K562 (cell line): ENCODE data around the gene C1QTNF12. TPM values are rescaled to one million over a fixed set of nuclear protein-coding genes. Genes with fewer than 3 reads are reported as not detected.

Experiments used
- ATAC-seq: fragments of 200-7000 bp; cut with Tn5 transposase; 3 replicates; pipeline ENCODE4 v1.9.1; 2020; ENCODE audit warnings: moderate library complexity
- BruUV-seq: library from RNA; stranded (reverse); fragments of 400-500 nt; replicated peaks from 2 replicates; lab custom pipeline; 2021; lab: Mats Ljungman, UMichigan
- CTCF ChIA-PET: fragments of 300-600 bp; formaldehyde crosslinking; extraction: SDS; loops from one replicate; lab custom pipeline; 2021; ENCODE audit warnings: low intra/inter-chr PET ratio; lab: Yijun Ruan, JAX
- POLR2A ChIA-PET: fragments of 300-600, 350-650 bp; sonication (Branson Sonifier 250); formaldehyde crosslinking; extraction: SDS; loops from one replicate; lab custom pipeline; 2021; ENCODE audit warnings: antibody characterized with exemption, inconsistent platforms; lab: Yijun Ruan, JAX
- DNase-seq, 4 experiments: peaks; one replicate each; pipeline versions ENCODE4 v3.0.0 to v3.0.0-alpha.2; 2011 to 2018; ENCODE audit warnings: low spot score in 3 of 4, mixed read lengths in 3 of 4; ENCODE audit errors: extremely low read depth in 1 of 4
- FAIRE-seq: peaks from 2 replicates; lab custom pipeline; 2011; peaks lifted over from hg19 to GRCh38; lab: Jason Lieb, UNC
- H2AFZ ChIP-seq: 2 replicates; pipeline ENCODE4 v1.6.0; 2011; ENCODE audit warnings: low read depth, low read length, control low read depth, inconsistent platforms
- H3K27ac ChIP-seq: fragments of 200-600 bp; 3 replicates; pipeline ENCODE4 v1.8.0; 2011; ENCODE audit warnings: low read depth, mild to moderate bottlenecking, control low read depth, inconsistent platforms, low read length, moderate library complexity, mixed read lengths; ENCODE audit errors: extremely low read depth
- H3K27me3 ChIP-seq, 2 experiments: fragments of 300-600 bp in 1 of 2; 2 replicates in 1 of 2; 3 replicates in 1 of 2; pipeline versions ENCODE4 v1.6.0 to v1.8.0; 2011; ENCODE audit warnings: inconsistent platforms in 2 of 2, low read length in 2 of 2, mild to moderate bottlenecking in 1 of 2, mixed read lengths in 1 of 2, moderate library complexity in 1 of 2; ENCODE audit not compliant: control insufficient read depth in 2 of 2, insufficient read depth in 2 of 2
- H3K36me3 ChIP-seq: fragments of 300-600 bp; 3 replicates; pipeline ENCODE4 v1.8.0; 2011; ENCODE audit warnings: mild to moderate bottlenecking, low read length, inconsistent platforms; ENCODE audit not compliant: control insufficient read depth, insufficient read depth
- H3K4me1 ChIP-seq, 2 experiments: fragments of 200-600 bp in 1 of 2; replicated peaks in 1 of 2; 2 replicates in 1 of 2; 3 replicates in 1 of 2; pipeline versions ENCODE4 v1.5.1 to v1.8.0; 2011; ENCODE audit warnings: inconsistent platforms in 2 of 2, low read length in 2 of 2, mild to moderate bottlenecking in 1 of 2, mixed read lengths in 1 of 2, moderate library complexity in 1 of 2; ENCODE audit not compliant: control insufficient read depth in 2 of 2, insufficient read depth in 2 of 2
- H3K4me2 ChIP-seq: 2 replicates; pipeline ENCODE4 v1.6.1; 2011; ENCODE audit warnings: low read length, control low read depth, inconsistent platforms, mixed read lengths; ENCODE audit not compliant: insufficient read depth
- H3K4me3 ChIP-seq: fragments of 200-600 bp; sonication (generic), shearing (Covaris generic); 2 replicates; pipeline ENCODE4 v1.5.1; 2016; ENCODE audit warnings: control low read depth, inconsistent platforms
- H3K79me2 ChIP-seq: fragments of 200-600 bp; 3 replicates; pipeline ENCODE4 v1.8.0; 2011; ENCODE audit warnings: low read length, inconsistent platforms; ENCODE audit not compliant: control insufficient read depth, insufficient read depth
- H3K9ac ChIP-seq, 2 experiments: 2 replicates each; pipeline versions ENCODE4 v1.6.0 to v1.6.1; 2011; ENCODE audit warnings: low read depth in 2 of 2, low read length in 2 of 2, control low read depth in 1 of 2, inconsistent platforms in 1 of 2, mild to moderate bottlenecking in 1 of 2, mixed read lengths in 1 of 2; ENCODE audit not compliant: insufficient read depth in 1 of 2
- H3K9me1 ChIP-seq: one replicate; pipeline ENCODE4 v1.6.0; 2011; ENCODE audit warnings: inconsistent platforms, mild to moderate bottlenecking, low read length, moderate library complexity; ENCODE audit not compliant: control insufficient read depth, insufficient read depth
- H3K9me3 ChIP-seq: replicated peaks from 2 replicates; pipeline ENCODE4 v1.5.1; 2011; ENCODE audit warnings: low read depth, low read length, inconsistent platforms; ENCODE audit not compliant: control insufficient read depth, insufficient read depth
- H4K20me1 ChIP-seq: replicated peaks from 2 replicates; pipeline ENCODE4 v1.6.1; 2011; ENCODE audit warnings: low read length, inconsistent platforms, mixed read lengths; ENCODE audit not compliant: control insufficient read depth, insufficient read depth
- ARID4B ChIP-seq: sonication (generic); formaldehyde crosslinking; IDR thresholded peaks from 2 replicates; pipeline ENCODE4 v1.8.0; 2022; ENCODE audit warnings: mild to moderate bottlenecking, missing genetic modification reagents
- BRD9 ChIP-seq: fragments of 450-650 bp; IDR thresholded peaks from 2 replicates; pipeline ENCODE4 v1.6.1; 2018; ENCODE audit warnings: low read depth; ENCODE audit not compliant: partially characterized antibody
- FOXK1 ChIP-seq: sonication (generic); formaldehyde crosslinking; IDR thresholded peaks from 2 replicates; pipeline ENCODE4 v1.8.0; 2022; ENCODE audit warnings: missing genetic modification reagents, mild to moderate bottlenecking, borderline replicate concordance
- MCM7 ChIP-seq, 2 experiments: fragments of 450-650 bp; IDR thresholded peaks; 2 replicates each; pipeline ENCODE4 v1.6.1; 2016 to 2018
- OTX1 ChIP-seq: fragments of 450-650 bp; formaldehyde crosslinking; IDR thresholded peaks from 2 replicates; pipeline ENCODE4 v1.4.0; 2022; ENCODE audit warnings: mild to moderate bottlenecking
- SMAD4 ChIP-seq: fragments of 250-450 bp; sonication (Bioruptor Pico); conservative IDR thresholded peaks from 2 replicates; pipeline ENCODE4 v1.8.0; 2021; ENCODE audit warnings: inconsistent platforms, mild to moderate bottlenecking, moderate library complexity
- SMARCA4 ChIP-seq: fragments of 450-650 bp; IDR thresholded peaks from 2 replicates; pipeline ENCODE4 v1.6.1; 2016
- SP1 ChIP-seq: sonication (generic); formaldehyde crosslinking; IDR thresholded peaks from 2 replicates; pipeline ENCODE4 v1.8.1; 2022; ENCODE audit warnings: mild to moderate bottlenecking, missing genetic modification reagents
- TAF15 ChIP-seq: fragments of 200-400 bp; formaldehyde crosslinking; IDR thresholded peaks from 2 replicates; pipeline ENCODE4 v1.6.1; 2017; ENCODE audit warnings: mild to moderate bottlenecking, low read depth, low read length, moderate library complexity
- TCF7 ChIP-seq: sonication (generic); IDR thresholded peaks from 2 replicates; pipeline ENCODE4 v1.6.1; 2016; ENCODE audit warnings: antibody characterized with exemption, borderline replicate concordance
- TSC22D4 ChIP-seq: fragments of 450-650 bp; IDR thresholded peaks from 2 replicates; pipeline ENCODE4 v1.6.1; 2016; ENCODE audit warnings: missing genetic modification characterization, missing biosample characterization, control low read depth
- ZNF551 ChIP-seq: fragments of 250-450 bp; sonication (Bioruptor Pico); IDR thresholded peaks from 2 replicates; pipeline ENCODE4 v1.5.0; 2021; ENCODE audit warnings: mild to moderate bottlenecking, moderate library complexity
- ZNF766 ChIP-seq: fragments of 200-800 bp; sonication (Bioruptor generic); conservative IDR thresholded peaks from 2 replicates; pipeline ENCODE4 v1.6.1; 2016; ENCODE audit warnings: missing genetic modification characterization, missing compliant biosample characterization
- WGBS: fragments of 100-300 bp; shearing (Covaris generic); methylation state at CpG from one replicate; pipeline ENCODE4 v1.1.6; 2016; ENCODE audit warnings: low coverage, mixed read lengths; ENCODE audit not compliant: insufficient coverage; ENCODE audit errors: missing lambda C conversion rate; 5-methylcytosine and 5-hydroxymethylcytosine counted together
- in situ Hi-C: fragments of 300-500 bp; cut with MboI; formaldehyde crosslinking; loops from 4 replicates; pipeline ENCODE4 v1.15.0; 2018; ENCODE audit warnings: inconsistent platforms, mixed read lengths
- intact Hi-C: fragments of 100-400 bp; cut with micrococcal nuclease; formaldehyde crosslinking; loops from 2 replicates; pipeline ENCODE4 v1.14.2; 2022
- polyA plus RNA-seq, 8 experiments: library from polyadenylated mRNA; depleted of rRNA in 4 of 8; stranded (reverse) in 5 of 8; unstranded in 3 of 8; fragments of >200 nt; fragmentation: Nextera tagmentation in 2 of 8; fragmentation: Illumina TruSeq in 1 of 8; extraction: Ambion mirVana in 2 of 8; extraction: Trizol in 1 of 8; gene quantifications; 2 replicates each; pipeline versions ENCODE4 v1.2.1 to v1.2.3, GENCODE V29; 2011 to 2014; ENCODE audit warnings: inconsistent platforms in 1 of 8, missing spikeins in 1 of 8
- total RNA-seq, 7 experiments: library from RNA; depleted of rRNA in 6 of 7; stranded (reverse); fragments of >200 nt in 6 of 7; fragmentation: Illumina TruSeq in 2 of 7; extraction: Trizol in 2 of 7; gene quantifications; 2 replicates each; pipeline versions ENCODE4 v1.2.1 to v1.2.3, GENCODE V29; 2011 to 2021; ENCODE audit warnings: low replicate concordance in 1 of 7
- TF ChIP-seq, protein P1 (sequence below): sonication (generic); formaldehyde crosslinking; IDR thresholded peaks from 2 replicates; pipeline ENCODE4 v1.8.1; 2023; ENCODE audit warnings: mild to moderate bottlenecking, missing genetic modification reagents
- TF ChIP-seq, protein P2 (sequence below): fragments of 450-650 bp; IDR thresholded peaks from 2 replicates; pipeline ENCODE4 v1.6.1; 2016; ENCODE audit warnings: missing biosample characterization, missing genetic modification characterization
- TF ChIP-seq, protein P3 (sequence below): fragments of 250-450 bp; sonication (Bioruptor Pico); IDR thresholded peaks from 2 replicates; pipeline ENCODE4 v1.8.0; 2021; ENCODE audit warnings: moderate library complexity, mild to moderate bottlenecking, inconsistent platforms

The C1QTNF12 gene
- total and polyA plus RNA-seq, 9 of the 15 experiments (the other 6 are each of a cell fraction or from before 2014, with no cell fraction given): 0.11 to 4.3 (median 0.93) TPM; not detected in 3

GRCh38 chr1:1204425-1204920 is 42.0 kb downstream of the C1QTNF12 start:
- CTCF ChIA-PET: no interaction called here
- no peaks in the 10 kb centered on the region for H3K9me3 ChIP-seq
- no peak for TF ChIP-seq SP1 (CRISPR knock-in tag)
- TF ChIP-seq SMARCA4: no peak
- TF ChIP-seq TSC22D4 (tag): no peak
- TF ChIP-seq OTX1: no peak
- no peak for TF ChIP-seq SMAD4
- TF ChIP-seq TCF7: no peak
- TF ChIP-seq, protein P1, sequence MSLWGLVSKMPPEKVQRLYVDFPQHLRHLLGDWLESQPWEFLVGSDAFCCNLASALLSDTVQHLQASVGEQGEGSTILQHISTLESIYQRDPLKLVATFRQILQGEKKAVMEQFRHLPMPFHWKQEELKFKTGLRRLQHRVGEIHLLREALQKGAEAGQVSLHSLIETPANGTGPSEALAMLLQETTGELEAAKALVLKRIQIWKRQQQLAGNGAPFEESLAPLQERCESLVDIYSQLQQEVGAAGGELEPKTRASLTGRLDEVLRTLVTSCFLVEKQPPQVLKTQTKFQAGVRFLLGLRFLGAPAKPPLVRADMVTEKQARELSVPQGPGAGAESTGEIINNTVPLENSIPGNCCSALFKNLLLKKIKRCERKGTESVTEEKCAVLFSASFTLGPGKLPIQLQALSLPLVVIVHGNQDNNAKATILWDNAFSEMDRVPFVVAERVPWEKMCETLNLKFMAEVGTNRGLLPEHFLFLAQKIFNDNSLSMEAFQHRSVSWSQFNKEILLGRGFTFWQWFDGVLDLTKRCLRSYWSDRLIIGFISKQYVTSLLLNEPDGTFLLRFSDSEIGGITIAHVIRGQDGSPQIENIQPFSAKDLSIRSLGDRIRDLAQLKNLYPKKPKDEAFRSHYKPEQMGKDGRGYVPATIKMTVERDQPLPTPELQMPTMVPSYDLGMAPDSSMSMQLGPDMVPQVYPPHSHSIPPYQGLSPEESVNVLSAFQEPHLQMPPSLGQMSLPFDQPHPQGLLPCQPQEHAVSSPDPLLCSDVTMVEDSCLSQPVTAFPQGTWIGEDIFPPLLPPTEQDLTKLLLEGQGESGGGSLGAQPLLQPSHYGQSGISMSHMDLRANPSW (CRISPR knock-in tag): no peak
- no peak for TF ChIP-seq ZNF551 (CRISPR knock-in tag)
- TF ChIP-seq MCM7 (IDR thresholded peaks at IDR 0.05): no peak
- TF ChIP-seq, protein P2, sequence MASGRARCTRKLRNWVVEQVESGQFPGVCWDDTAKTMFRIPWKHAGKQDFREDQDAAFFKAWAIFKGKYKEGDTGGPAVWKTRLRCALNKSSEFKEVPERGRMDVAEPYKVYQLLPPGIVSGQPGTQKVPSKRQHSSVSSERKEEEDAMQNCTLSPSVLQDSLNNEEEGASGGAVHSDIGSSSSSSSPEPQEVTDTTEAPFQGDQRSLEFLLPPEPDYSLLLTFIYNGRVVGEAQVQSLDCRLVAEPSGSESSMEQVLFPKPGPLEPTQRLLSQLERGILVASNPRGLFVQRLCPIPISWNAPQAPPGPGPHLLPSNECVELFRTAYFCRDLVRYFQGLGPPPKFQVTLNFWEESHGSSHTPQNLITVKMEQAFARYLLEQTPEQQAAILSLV (tag): no peak
- no peak for TF ChIP-seq FOXK1 (CRISPR knock-in tag)
- no peak for TF ChIP-seq BRD9
- no peak for TF ChIP-seq ZNF766 (CRISPR knock-in tag)
- no peak for TF ChIP-seq TAF15
- TF ChIP-seq, protein P3, sequence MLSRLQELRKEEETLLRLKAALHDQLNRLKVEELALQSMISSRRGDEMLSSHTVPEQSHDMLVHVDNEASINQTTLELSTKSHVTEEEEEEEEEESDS: no peak
- TF ChIP-seq ARID4B (CRISPR knock-in tag): no peak

More at GRCh38 chr1:1204425-1204920, 42.0 kb downstream of the C1QTNF12 start:
- Histone ChIP-seq H3K9ac (0 out of 4 replicates have a peak overlapping the region, but pooled peaks of 1 of the 2 experiments have one; percentile 30), H3K27me3 (no peaks in the 10 kb centered on the region), H3K9me1 (no peaks in the 10 kb centered on the region), H3K4me1 (peaks cover 13 to 93% of the 10 kb centered on the region in 2 experiments; a peak in 4 of 5 replicates), H2AFZ (no peak overlapping the region), H3K27ac (no peak overlapping the region), H3K4me3 (no peak overlapping the region), H3K79me2 (no peaks in the 10 kb centered on the region), H3K4me2 (no peak overlapping the region), H4K20me1 (no peaks in the 10 kb centered on the region), H3K36me3 (no peaks in the 10 kb centered on the region)
- WGBS: 28% methylated on average over 5 of the region's 8 CpGs
- DNase-seq (no peak), ATAC-seq (no peak), FAIRE-seq (no peak)
- in situ Hi-C loops: no loop called here
- intact Hi-C loops: no loop called here
- no TSS peak for BruUV-seq
- POLR2A ChIA-PET: interaction anchor here (0.6 to 1.7 kb wide), 5 partner anchors 8 to 136 kb away, joined by 3 to 5 read pairs (median 4); no protein-coding TSS in a partner anchor
